Esophagus squamous epithelium (tissue), 5 donors: Measurements from ENCODE around the gene FOSL2. TPM values are rescaled to one million over a fixed set of nuclear protein-coding genes. Genes with fewer than 3 reads are reported as not detected.

ENCODE experiments used
- DNase-seq: peaks from one replicate; lab custom pipeline; 2025; lab: John Stamatoyannopoulos, UW
- H3K27ac ChIP-seq, 4 donors: fragments of 200-600 bp; sonication (generic); one replicate each; pipeline ENCODE4 v1.5.1; 2016 to 2019; ENCODE audit warnings: mild to moderate bottlenecking in 1 of 4
- H3K27me3 ChIP-seq, 4 donors: fragments of 200-600 bp; sonication (generic); 1 replicate in 3 of 4; 2 replicates in 1 of 4; pipeline versions ENCODE4 v1.5.1 to v1.6.0; 2017 to 2021; ENCODE audit warnings: antibody characterized with exemption in 1 of 4
- H3K36me3 ChIP-seq, 3 donors: fragments of 200-600 bp; sonication (generic); one replicate each; pipeline ENCODE4 v1.5.1; 2016 to 2019
- H3K4me1 ChIP-seq, 3 donors: fragments of 200-600 bp; sonication (generic); one replicate each; pipeline ENCODE4 v1.5.1; 2017 to 2019
- H3K4me3 ChIP-seq, 4 donors: fragments of 200-600 bp; sonication (generic); 1 replicate in 3 of 4; 2 replicates in 1 of 4; pipeline ENCODE4 v1.5.1; 2016 to 2019; ENCODE audit warnings: mild to moderate bottlenecking in 2 of 4, moderate library complexity in 1 of 4
- H3K9me3 ChIP-seq, 3 donors: fragments of 200-600 bp; sonication (generic); one replicate each; pipeline ENCODE4 v1.5.1; 2016 to 2019
- CTCF ChIP-seq, 6 experiments: fragments of 450-650 bp in 4 of 6; fragments of 200-600 bp in 2 of 6; sonication (generic) in 2 of 6; IDR thresholded peaks; one replicate each; pipeline ENCODE4 v1.5.1; 2016 to 2019; ENCODE audit warnings: antibody characterized with exemption in 6 of 6, mild to moderate bottlenecking in 4 of 6, moderate library complexity in 4 of 6
- POLR2A ChIP-seq, 4 donors: fragments of 450-650 bp; IDR thresholded peaks; one replicate each; pipeline ENCODE4 v1.6.1; 2017; ENCODE audit warnings: antibody characterized with exemption in 4 of 4, mild to moderate bottlenecking in 4 of 4, moderate library complexity in 3 of 4
- WGBS, 2 donors: methylation state at CpG; one replicate each; pipeline ENCODE4 v1.1.5; 2018; 5-methylcytosine and 5-hydroxymethylcytosine counted together
- intact Hi-C: fragments of 100-400 bp; cut with DNase I; formaldehyde crosslinking; loops from one replicate; pipeline ENCODE4 v1.15.0; 2022
- total RNA-seq, 4 donors: library from RNA; depleted of rRNA; stranded (reverse); fragments of >200 nt; gene quantifications; one replicate each; pipeline ENCODE4 v1.1.0, GENCODE V29; 2016
- donor health status: DM: yes; HTN: yes; CAD: no.

FOSL2 gene
- 100 to 1,000 TPM; 100 to 234 (median 144) TPM for total RNA-seq

GRCh38 chr2:28392297-28393113 is at the start of gene FOSL2:
Gene FOSL2, plus strand, starts transcription at chr2:28392858. Its CDS starts 863 bp downstream, at chr2:28393721.
- H3K27ac ChIP-seq = peak within 1 kb of the TSS; percentile 100
- intact Hi-C loops = loop anchor here (5.0 to 10.0 kb wide), 3 partner anchors 115 to 678 kb away; no protein-coding TSS in a partner anchor
- no peaks in the 10 kb centered on the region for H3K9me3 ChIP-seq
- no peaks in the 10 kb centered on the region for H3K27me3 ChIP-seq
- peak within 1 kb of the TSS; percentile 84 to 98 (median 97) for H3K4me3 ChIP-seq
- H3K36me3 ChIP-seq = peaks cover 0 to 14% (median 0%) of the 10 kb centered on the region in 3 donors
- peak; percentile 87 for DNase-seq
- peak in 3 of 4 donors; percentile 92 to 99 (median 99) for TF ChIP-seq POLR2A (IDR thresholded peaks at IDR 0.05)
- peak in 1 of 6 experiments; percentile 10 for TF ChIP-seq CTCF (IDR thresholded peaks at IDR 0.05)
- 0 to 1% methylated on average over 19 to 34 of the region's 93 CpGs for WGBS, 2 donors
- peaks cover 11 to 39% (median 20%) of the 10 kb centered on the region in 3 donors for H3K4me1 ChIP-seq

GRCh38 chr2:28343184-28343942 is 49.3 kb upstream of the FOSL2 start:
- Histone ChIP-seq H3K4me3 (no peak overlapping the region), H3K9me3 (no peaks in the 10 kb centered on the region), H3K27ac (peak overlapping the region; percentile 26 to 82 (median 78)), H3K27me3 (no peaks in the 10 kb centered on the region), H3K36me3 (no peaks in the 10 kb centered on the region), H3K4me1 (peaks cover 27 to 91% (median 37%) of the 10 kb centered on the region in 3 donors)
- WGBS, 2 donors = 78% methylated on average over 5 of the region's 5 CpGs
- no peak for TF ChIP-seq POLR2A (IDR thresholded peaks at IDR 0.05)
- no peak for TF ChIP-seq CTCF (IDR thresholded peaks at IDR 0.05)
- intact Hi-C loops = no loop called here
- no peak for DNase-seq

- Histone ChIP-seq H3K27me3 (no peaks in the 10 kb centered on the region), H3K4me1 (peaks cover 24 to 83% (median 30%) of the 10 kb centered on the region in 3 donors), H3K9me3 (no peaks in the 10 kb centered on the region), H3K36me3 (no peaks in the 10 kb centered on the region), H3K4me3 (no peak overlapping the region), H3K27ac (peak overlapping the region in 3 of 4 donors; percentile 34 to 74 (median 42))
- intact Hi-C loops = no loop called here
- DNase-seq = no peak
- TF ChIP-seq CTCF (IDR thresholded peaks at IDR 0.05) = no peak
- no peak for TF ChIP-seq POLR2A (IDR thresholded peaks at IDR 0.05)
- WGBS, 2 donors = 81 to 85% methylated on average over 5 to 6 of the region's 20 CpGs
Measured at GRCh38 chr2:28343971-28344715, 48.5 kb upstream of the FOSL2 start.

- no peak for DNase-seq
Measured at GRCh38 chr2:28344756-28345373, 47.8 kb upstream of the FOSL2 start.

More at GRCh38 chr2:28344756-28345373, 47.8 kb upstream of the FOSL2 start:
- no peaks in the 10 kb centered on the region for H3K27me3 ChIP-seq
- H3K9me3 ChIP-seq = no peaks in the 10 kb centered on the region
- no peak overlapping the region for H3K27ac ChIP-seq
- TF ChIP-seq CTCF (IDR thresholded peaks at IDR 0.05) = no peak
- no peak for TF ChIP-seq POLR2A (IDR thresholded peaks at IDR 0.05)
- no peaks in the 10 kb centered on the region for H3K36me3 ChIP-seq
- no peak overlapping the region for H3K4me3 ChIP-seq
- intact Hi-C loops = no loop called here
- peaks cover 24 to 76% (median 29%) of the 10 kb centered on the region in 3 donors for H3K4me1 ChIP-seq
- 75 to 77% methylated on average over 10 to 24 of the region's 30 CpGs for WGBS, 2 donors
